GM19455 (cell line): ENCODE measurements around the gene SCYGR1.
A peak's percentile ranks its signal among the peaks of the same experiment; 100 is the strongest.
"Not testable (repeated sequence)": the region's sequence is repeated elsewhere in the genome, so short reads cannot be mapped to it uniquely, and the experiment has no call there.

Experiments used
- ATAC-seq: cut with Tn5 transposase; IDR thresholded peaks from one replicate; pipeline ENCODE4 v1.9.1; 2021; ENCODE audit not compliant: unreplicated experiment

Gene SCYGR1

GRCh38 chr2:227387583-227387982 lies at the start of gene SCYGR1:
Gene SCYGR1, minus strand, starts transcription at chr2:227387949. Its CDS starts 0 bp downstream, at chr2:227387949.
- not testable (repeated sequence) for ATAC-seq

- ATAC-seq, result no peak
Observed at GRCh38 chr2:227436436-227437174, 48.9 kb upstream of the SCYGR1 start.

DNA sequence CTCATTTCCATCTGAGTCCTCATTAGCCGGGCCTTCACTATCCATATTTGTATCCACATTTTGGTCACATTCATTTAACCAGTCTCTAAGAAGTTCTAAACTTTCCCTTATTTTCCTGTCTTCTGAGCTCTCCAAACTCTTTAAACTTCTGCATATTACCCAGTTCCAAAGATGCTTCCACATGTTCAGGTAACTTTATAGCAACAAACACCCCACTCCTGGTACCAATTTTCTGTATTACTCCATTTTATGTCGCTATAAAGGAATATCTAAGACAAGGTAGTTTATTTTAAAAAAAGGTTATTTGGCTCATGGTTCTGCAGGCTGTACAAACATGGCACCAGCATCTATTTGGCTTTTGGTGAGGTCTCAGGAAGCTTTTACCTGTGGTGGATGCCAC lies 45.4 kb upstream of the SCYGR1 start:
- no peak for ATAC-seq

DNA sequence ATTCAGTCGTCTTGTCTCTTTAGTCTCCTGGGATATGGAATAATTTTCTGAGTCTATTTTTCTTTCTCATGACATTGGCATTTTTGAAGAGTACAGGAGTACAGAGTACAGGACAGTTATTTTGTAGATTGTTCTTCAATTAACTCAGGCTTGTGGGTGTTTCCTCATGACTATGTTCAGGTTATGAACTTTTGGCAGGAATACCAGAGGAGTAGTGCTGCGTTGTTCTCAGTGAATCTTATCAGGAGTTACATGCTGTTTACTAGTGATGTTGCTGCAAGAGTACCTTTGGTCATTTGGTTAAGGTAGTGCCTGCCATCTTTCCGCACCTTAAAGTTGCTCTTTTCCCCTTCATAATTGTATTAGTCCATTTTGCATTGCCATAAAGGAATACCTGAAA lies 42.9 kb upstream of the SCYGR1 start:
- no peak for ATAC-seq

GRCh38 chr2:227428731-227429285 lies 41.1 kb upstream of the SCYGR1 start:
- no peak for ATAC-seq

GRCh38 chr2:227423656-227424499 lies 36.1 kb upstream of the SCYGR1 start:
- no peak for ATAC-seq

GRCh38 chr2:227420087-227421052 lies 32.6 kb upstream of the SCYGR1 start:
- ATAC-seq, result no peak

DNA sequence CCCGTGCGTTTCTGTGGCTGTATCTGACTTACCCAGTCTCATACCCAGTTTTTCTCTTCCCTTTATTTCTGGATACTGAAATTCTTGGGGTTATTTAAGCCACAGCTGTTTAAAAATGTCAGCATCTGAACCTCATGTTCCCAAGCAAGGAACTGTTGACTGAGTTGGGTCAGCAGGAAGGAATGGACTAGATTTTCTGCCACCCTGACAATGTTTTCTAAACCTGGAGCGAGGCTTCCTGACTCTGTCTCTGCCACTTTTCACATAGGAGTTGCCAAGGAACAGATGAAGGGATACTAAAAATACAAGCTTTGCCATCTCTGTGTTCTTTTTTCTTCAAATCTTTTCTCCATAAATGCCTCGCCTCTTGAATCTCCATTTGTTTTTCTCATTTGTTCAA lies 29.0 kb upstream of the SCYGR1 start:
- no peak for ATAC-seq

GRCh38 chr2:227415538-227416424 lies 28.0 kb upstream of the SCYGR1 start:
- no peak for ATAC-seq

- no peak for ATAC-seq
Observed at GRCh38 chr2:227414846-227415245, 27.1 kb upstream of the SCYGR1 start.

GRCh38 chr2:227413371-227413770 lies 25.6 kb upstream of the SCYGR1 start:
- ATAC-seq, result no peak

DNA sequence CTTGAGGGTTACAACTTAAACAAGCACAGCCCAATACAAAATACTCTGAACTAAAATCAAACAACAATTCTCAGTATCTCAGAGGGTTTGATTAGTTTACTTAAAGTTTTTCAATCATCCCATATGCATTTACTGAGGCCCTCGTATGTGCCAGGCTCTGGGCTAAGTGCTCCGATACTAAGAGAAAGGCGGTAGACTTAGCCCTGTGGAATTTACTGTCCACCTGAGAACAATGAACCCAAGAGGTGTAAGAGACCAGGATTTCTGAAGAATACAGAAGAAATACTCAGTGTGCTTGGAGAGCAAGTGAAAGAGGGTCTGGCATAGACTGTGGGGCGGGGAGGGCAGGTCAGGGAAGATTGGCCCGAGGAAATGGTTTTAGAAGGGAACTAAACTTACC lies 25.1 kb upstream of the SCYGR1 start:
- ATAC-seq, result no peak

DNA sequence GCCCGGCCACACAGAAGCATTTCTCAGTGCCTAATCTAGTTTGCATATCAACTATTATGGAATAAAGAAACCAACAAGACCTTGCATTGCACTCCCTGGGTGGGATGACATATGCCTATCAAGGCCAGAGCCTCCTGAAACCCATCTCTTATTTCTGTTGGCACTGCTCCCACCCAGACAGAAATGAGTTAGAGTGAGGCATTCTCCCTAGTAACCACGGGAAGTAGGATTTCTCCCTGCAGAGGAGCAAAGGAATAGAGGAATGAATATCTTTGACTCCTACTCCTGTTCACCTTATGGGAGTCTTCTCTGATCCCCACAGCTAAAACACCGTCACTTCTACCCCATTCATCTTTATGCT lies 24.2 kb upstream of the SCYGR1 start:
- no peak for ATAC-seq

GRCh38 chr2:227411320-227411989 lies 23.7 kb upstream of the SCYGR1 start:
- peak; percentile 65 for ATAC-seq

DNA sequence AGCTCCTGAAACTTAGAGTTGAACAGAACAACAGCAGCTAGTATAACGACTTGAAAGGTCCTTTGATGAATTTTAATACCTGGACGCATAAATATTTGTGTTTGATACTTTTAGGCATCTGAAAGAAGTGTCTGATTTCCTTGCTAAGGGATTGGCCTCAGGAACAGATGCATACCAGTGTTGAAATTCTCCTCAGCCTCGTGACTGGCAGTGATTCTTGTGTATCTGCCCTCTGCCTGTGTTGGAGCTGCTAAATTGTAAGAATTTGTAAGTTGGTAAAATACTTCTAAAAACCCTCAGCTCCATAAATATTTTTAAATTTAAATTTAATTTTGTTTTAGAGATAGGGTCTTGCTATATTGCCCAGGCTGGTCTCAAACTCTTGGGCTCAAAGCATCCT lies 22.4 kb upstream of the SCYGR1 start:
- no peak for ATAC-seq

DNA sequence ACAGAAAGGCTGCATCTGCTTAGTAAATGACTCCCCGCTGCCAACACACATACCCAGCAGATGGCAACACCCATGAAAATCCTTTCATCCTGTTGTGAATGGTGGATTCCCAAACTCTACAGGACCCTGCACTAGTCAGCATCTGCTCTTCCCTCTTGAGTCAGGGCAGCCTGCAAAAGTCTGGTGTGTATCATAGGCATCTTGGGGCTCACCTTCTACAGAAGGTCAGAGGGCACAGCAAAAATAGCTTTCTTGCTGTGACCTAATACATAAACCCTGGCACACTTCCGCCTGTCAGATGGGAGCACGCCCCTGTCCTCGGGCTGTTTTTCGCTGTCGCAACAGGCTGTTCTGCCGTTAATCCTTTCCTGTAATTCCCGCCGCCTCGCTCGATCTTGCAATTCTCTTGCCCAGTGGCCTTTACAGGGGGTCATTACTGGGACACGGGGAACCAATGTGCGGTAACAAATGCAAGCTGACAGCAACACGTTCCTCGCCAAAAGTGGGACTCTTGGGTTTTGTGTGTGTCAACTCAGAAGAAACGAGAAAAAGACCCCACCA lies 19.9 kb upstream of the SCYGR1 start:
- ATAC-seq, result no peak

- ATAC-seq, result no peak
Observed at GRCh38 chr2:227406177-227407031, 18.7 kb upstream of the SCYGR1 start.
